Keratinocyte (primary cell): ENCODE results near the gene EHHADH. TPM values are rescaled to one million over a fixed set of nuclear protein-coding genes. Genes with fewer than 3 reads are reported as not detected.

ENCODE experiments used
- DNase-seq: peaks from one replicate; pipeline ENCODE4 v3.0.0-alpha.2; 2011; ENCODE audit warnings: low read depth, missing footprints, low spot score
- FAIRE-seq: peaks from 2 replicates; lab custom pipeline; 2011; peaks lifted over from hg19 to GRCh38; lab: Jason Lieb, UNC
- H2AFZ ChIP-seq: 2 replicates; pipeline ENCODE4 v1.6.0; 2012; ENCODE audit warnings: low read length, control low read depth, inconsistent platforms; ENCODE audit not compliant: control insufficient read depth
- H3K27ac ChIP-seq: 2 replicates; pipeline ENCODE4 v1.5.1; 2011; ENCODE audit warnings: low read length; ENCODE audit not compliant: control insufficient read depth, insufficient read depth
- H3K27me3 ChIP-seq: 3 replicates; pipeline ENCODE4 v1.6.0; 2011; ENCODE audit warnings: low read length; ENCODE audit not compliant: control insufficient read depth, insufficient read depth; ENCODE audit errors: extremely low read depth
- H3K36me3 ChIP-seq, 2 experiments: 2 replicates in 1 of 2; 3 replicates in 1 of 2; pipeline ENCODE4 v1.5.1; 2011; ENCODE audit warnings: low read length in 2 of 2, mild to moderate bottlenecking in 1 of 2; ENCODE audit not compliant: control insufficient read depth in 2 of 2, insufficient read depth in 2 of 2; ENCODE audit errors: extremely low read depth in 1 of 2
- H3K4me1 ChIP-seq: 3 replicates; pipeline ENCODE4 v1.5.1; 2011; ENCODE audit warnings: low read length; ENCODE audit not compliant: control insufficient read depth, insufficient read depth; ENCODE audit errors: extremely low read depth
- H3K4me2 ChIP-seq: 3 replicates; pipeline ENCODE4 v1.6.0; 2011; ENCODE audit warnings: low read depth, low read length; ENCODE audit not compliant: control insufficient read depth, insufficient read depth; ENCODE audit errors: extremely low read depth
- H3K4me3 ChIP-seq, 3 experiments: fragments of 200-600 bp in 1 of 3; sonication (generic) in 1 of 3; 2 replicates in 2 of 3; 3 replicates in 1 of 3; pipeline ENCODE4 v1.5.1; 2011 to 2016; ENCODE audit warnings: low read length in 3 of 3, mild to moderate bottlenecking in 3 of 3, control low read depth in 2 of 3, inconsistent platforms in 1 of 3, low read depth in 1 of 3, mixed read lengths in 1 of 3, mixed run types in 1 of 3, moderate library complexity in 1 of 3; ENCODE audit not compliant: control insufficient read depth in 2 of 3, insufficient read depth in 2 of 3; ENCODE audit errors: extremely low read depth in 1 of 3
- H3K79me2 ChIP-seq: 2 replicates; pipeline ENCODE4 v1.6.0; 2012; ENCODE audit warnings: low read length; ENCODE audit not compliant: control insufficient read depth, insufficient read depth
- H3K9ac ChIP-seq: 3 replicates; pipeline ENCODE4 v1.6.0; 2011; ENCODE audit warnings: low read length; ENCODE audit not compliant: control insufficient read depth, insufficient read depth; ENCODE audit errors: extremely low read depth
- H3K9me1 ChIP-seq: 3 replicates; pipeline ENCODE4 v1.6.0; 2011; ENCODE audit warnings: low read length; ENCODE audit not compliant: control insufficient read depth, insufficient read depth; ENCODE audit errors: extremely low read depth
- H3K9me3 ChIP-seq: 2 replicates; pipeline ENCODE4 v1.5.1; 2012; ENCODE audit warnings: low read depth, low read length; ENCODE audit not compliant: control insufficient read depth
- H4K20me1 ChIP-seq: 3 replicates; pipeline ENCODE4 v1.6.0; 2011; ENCODE audit warnings: low read length; ENCODE audit not compliant: control insufficient read depth, insufficient read depth; ENCODE audit errors: extremely low read depth
- CTCF ChIP-seq, 3 experiments: IDR thresholded peaks in 1 of 3; conservative IDR thresholded peaks in 1 of 3; optimal IDR thresholded peaks in 1 of 3; 2 replicates in 2 of 3; 3 replicates in 1 of 3; pipeline versions ENCODE3 to v1.5.1; 2011; ENCODE audit warnings: low read length in 3 of 3, mild to moderate bottlenecking in 3 of 3, moderate library complexity in 2 of 3, control low read depth in 1 of 3, inconsistent platforms in 1 of 3; ENCODE audit not compliant: insufficient read depth in 2 of 3; ENCODE audit errors: extremely low read depth in 1 of 3
- EZH2 ChIP-seq: IDR thresholded peaks from one replicate; pipeline ENCODE4 v1.6.1; 2012; ENCODE audit warnings: inconsistent platforms, mild to moderate bottlenecking, low read length, moderate library complexity
- dilution Hi-C: fragments of 300-500 bp; cut with MboI; formaldehyde crosslinking; loops from one replicate; pipeline ENCODE4 v1.7.0; 2020; ENCODE audit warnings: low sequenced_read_pairs; ENCODE audit not compliant: extremely low pct_ligation_motif_present
- polyA plus RNA-seq, 5 experiments: library from polyadenylated mRNA; depleted of rRNA in 3 of 5; stranded (reverse) in 3 of 5; stranded (forward) in 1 of 5; unstranded in 1 of 5; fragments of >200 nt; gene quantifications; 1 replicate in 1 of 5; 2 replicates in 3 of 5; 3 replicates in 1 of 5; pipeline versions ENCODE4 v1.2.1 to v1.2.3, GENCODE V29; 2011 to 2012; ENCODE audit warnings: missing spikeins in 2 of 5, low read depth in 1 of 5, low replicate concordance in 1 of 5

The EHHADH gene
- polyA plus RNA-seq, 1 donor (not counting 4 experiments of a cell fraction or from before 2014, with no cell fraction given): 5.6 TPM

- TF ChIP-seq CTCF (optimal IDR thresholded peaks at IDR 0.05 in 1 of 3, IDR thresholded peaks at IDR 0.05 in 1 of 3, conservative IDR thresholded peaks at IDR 0.05 in 1 of 3; ENCODE audit: extremely low read depth in 1 of 3, insufficient read depth in 2 of 3, low read length in 3 of 3) (no peak), EZH2 (no peak)
- dilution Hi-C loops: no loop called here
- no peaks in the 10 kb centered on the region for H3K27me3 ChIP-seq
- no peaks in the 10 kb centered on the region for H3K79me2 ChIP-seq
- H3K9me1 ChIP-seq: no peaks in the 10 kb centered on the region
- FAIRE-seq (no peak), DNase-seq (no peak)
- H3K27ac ChIP-seq: no peak overlapping the region
- H3K36me3 ChIP-seq: no peaks in the 10 kb centered on the region
- no peak overlapping the region for H3K9ac ChIP-seq
- H3K9me3 ChIP-seq: no peaks in the 10 kb centered on the region
- H3K4me3 ChIP-seq: no peak overlapping the region
- H4K20me1 ChIP-seq: no peaks in the 10 kb centered on the region
- H3K4me2 ChIP-seq: no peak overlapping the region
- H2AFZ ChIP-seq: no peak overlapping the region
- H3K4me1 ChIP-seq: peaks cover 3% of the 10 kb centered on the region
These were observed 41.3 kb downstream of the EHHADH start for GRCh38 chr3:185212559-185212958.

GRCh38 chr3:185212086-185212485 is 41.8 kb downstream of the EHHADH start:
- DNase-seq (no peak), FAIRE-seq (no peak)
- H3K4me3 ChIP-seq: no peak overlapping the region
- H3K36me3 ChIP-seq: no peaks in the 10 kb centered on the region
- H3K79me2 ChIP-seq: no peaks in the 10 kb centered on the region
- no peaks in the 10 kb centered on the region for H4K20me1 ChIP-seq
- TF ChIP-seq CTCF (optimal IDR thresholded peaks at IDR 0.05 in 1 of 3, IDR thresholded peaks at IDR 0.05 in 1 of 3, conservative IDR thresholded peaks at IDR 0.05 in 1 of 3; ENCODE audit: extremely low read depth in 1 of 3, insufficient read depth in 2 of 3, low read length in 3 of 3) (no peak), EZH2 (no peak)
- H3K4me2 ChIP-seq: no peak overlapping the region
- dilution Hi-C loops: no loop called here
- no peaks in the 10 kb centered on the region for H3K9me3 ChIP-seq
- no peak overlapping the region for H3K27ac ChIP-seq
- H3K4me1 ChIP-seq: peaks cover 3% of the 10 kb centered on the region
- no peaks in the 10 kb centered on the region for H3K27me3 ChIP-seq
- H2AFZ ChIP-seq: no peak overlapping the region
- no peak overlapping the region for H3K9ac ChIP-seq
- H3K9me1 ChIP-seq: no peaks in the 10 kb centered on the region
